Raji (cell line): ENCODE results near the gene ZAP70.
A peak's percentile ranks its signal among the peaks of the same experiment; 100 is the strongest.

Source experiments
- POLR2A ChIP-seq: IDR thresholded peaks from 2 replicates; pipeline ENCODE4 v1.6.1; 2011; ENCODE audit warnings: low read depth, low read length, control low read depth; ENCODE audit not compliant: insufficient read depth

Gene ZAP70

GRCh38 chr2:97711394-97711711 is 2.0 kb upstream of the ZAP70 start:
- TF ChIP-seq POLR2A = no peak

- no peak for TF ChIP-seq POLR2A
These were observed 582 bp upstream of the ZAP70 start for GRCh38 chr2:97712693-97713295.

DNA sequence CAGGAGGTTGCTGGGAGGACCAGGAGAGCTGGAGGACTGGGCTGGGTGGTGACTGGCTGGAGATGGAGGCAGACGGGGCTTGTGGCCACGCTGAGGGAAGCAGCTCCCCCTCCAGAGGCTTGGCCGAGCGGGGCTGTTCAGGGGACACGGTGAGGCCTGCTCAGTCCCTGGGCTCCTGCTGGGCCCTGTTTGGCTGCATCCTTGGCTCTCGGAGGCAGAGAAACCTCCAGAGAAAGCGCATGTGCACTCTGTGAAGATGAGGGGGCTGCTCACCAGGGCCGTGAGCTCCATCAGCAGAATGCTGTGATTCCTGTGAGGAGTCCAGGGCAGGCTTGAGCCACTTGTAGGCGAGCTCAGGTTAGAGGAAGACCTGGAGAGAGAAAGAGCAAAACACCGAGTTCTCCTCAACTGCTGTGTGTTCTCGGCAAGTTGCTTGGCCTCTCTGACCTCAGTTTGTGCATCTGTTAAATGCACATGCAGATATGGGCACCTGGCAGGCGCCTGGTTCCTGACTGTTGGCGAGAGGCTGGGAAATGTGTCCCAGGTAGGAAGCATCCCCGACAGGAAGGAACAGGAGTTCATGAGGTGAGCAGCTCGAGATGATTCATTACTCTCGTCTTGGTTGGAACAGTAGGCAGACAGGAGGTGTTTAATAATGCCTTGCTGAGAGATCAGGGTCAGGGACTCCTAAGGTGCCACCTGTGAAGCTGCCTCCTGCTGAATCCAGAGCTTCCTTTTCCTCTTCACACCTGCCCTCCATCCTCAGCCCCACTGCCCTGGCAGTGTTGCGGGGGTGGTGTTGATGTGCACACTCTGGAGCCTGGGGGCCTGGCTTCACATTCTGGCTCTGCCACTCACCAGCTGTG is 941 bp downstream of the ZAP70 start:
- no peak for TF ChIP-seq POLR2A

DNA sequence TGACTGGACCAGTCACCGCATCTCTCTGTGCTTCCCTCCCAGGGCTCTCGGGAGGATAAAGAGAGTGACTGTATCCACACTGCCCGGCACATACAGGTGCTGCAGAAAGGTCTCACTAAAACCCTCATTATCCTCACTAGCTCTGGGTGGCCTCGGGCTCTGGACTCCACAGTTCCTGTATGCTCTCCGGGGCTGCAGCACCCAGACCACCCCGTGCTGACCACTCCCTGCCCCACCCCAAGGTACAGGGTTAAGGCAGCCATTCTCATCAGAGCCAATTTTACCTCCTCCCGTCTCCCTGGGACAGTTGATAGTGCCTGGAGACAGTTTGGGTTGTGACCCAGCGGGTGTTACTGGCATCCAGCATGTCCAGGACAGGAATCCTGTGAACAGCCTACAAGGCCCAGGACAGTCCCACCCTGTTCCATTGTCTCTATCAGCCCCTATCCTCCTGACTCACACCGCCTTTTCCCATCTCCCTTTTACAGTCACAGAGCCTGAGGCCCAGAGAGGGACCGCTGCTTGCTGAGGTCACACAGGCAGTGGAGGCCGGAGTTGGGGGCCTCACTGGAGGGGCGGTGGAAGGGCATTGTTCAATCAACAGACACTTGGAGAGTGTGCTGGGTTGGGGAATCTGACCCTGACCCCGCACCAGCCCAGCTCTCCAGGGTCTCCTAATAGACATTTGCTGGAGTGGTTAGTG is 1.7 kb downstream of the ZAP70 start:
- no peak for TF ChIP-seq POLR2A

DNA sequence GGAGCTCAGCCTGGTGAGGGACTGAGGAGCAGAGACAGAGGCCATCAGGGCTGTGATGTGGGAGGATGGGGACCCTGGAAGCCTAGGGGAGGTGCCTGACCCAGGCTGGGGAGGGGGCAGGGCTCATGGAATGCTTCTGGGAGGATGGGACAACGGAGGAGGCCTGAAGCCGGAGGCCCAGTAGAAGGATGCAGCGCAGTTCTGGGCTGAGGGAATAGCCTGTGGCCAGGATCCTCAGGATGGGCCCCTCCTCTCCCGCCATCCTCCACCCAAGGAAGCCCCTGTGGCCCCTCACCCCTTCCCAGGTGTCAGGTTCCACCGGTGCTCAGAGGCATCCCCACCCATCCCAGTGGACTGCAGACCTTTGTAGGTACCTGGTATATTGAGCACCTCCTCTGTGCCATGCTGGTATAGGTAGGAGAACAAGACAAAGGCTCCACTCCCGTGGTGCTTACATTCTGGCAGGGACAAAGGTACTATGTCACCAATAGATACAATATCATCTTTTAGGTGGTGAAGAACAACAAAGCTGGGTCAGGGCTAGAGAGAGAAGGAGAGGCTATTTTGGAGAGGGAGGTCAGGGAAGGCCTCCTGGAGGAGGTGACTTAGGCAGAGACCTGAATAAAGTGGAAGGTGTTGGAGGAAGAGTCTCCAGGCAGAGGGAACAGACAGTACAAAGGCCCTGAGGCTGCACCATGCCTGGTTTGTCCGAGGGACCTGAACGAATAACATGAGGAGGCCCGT is 2.7 kb downstream of the ZAP70 start:
- no peak for TF ChIP-seq POLR2A

GRCh38 chr2:97716695-97717612 is 3.6 kb downstream of the ZAP70 start:
- TF ChIP-seq POLR2A = no peak

GRCh38 chr2:97717613-97717995 is 4.2 kb downstream of the ZAP70 start:
- no peak for TF ChIP-seq POLR2A

- peak; percentile 52 for TF ChIP-seq POLR2A
These were observed 4.9 kb downstream of the ZAP70 start for GRCh38 chr2:97718051-97718882.

DNA sequence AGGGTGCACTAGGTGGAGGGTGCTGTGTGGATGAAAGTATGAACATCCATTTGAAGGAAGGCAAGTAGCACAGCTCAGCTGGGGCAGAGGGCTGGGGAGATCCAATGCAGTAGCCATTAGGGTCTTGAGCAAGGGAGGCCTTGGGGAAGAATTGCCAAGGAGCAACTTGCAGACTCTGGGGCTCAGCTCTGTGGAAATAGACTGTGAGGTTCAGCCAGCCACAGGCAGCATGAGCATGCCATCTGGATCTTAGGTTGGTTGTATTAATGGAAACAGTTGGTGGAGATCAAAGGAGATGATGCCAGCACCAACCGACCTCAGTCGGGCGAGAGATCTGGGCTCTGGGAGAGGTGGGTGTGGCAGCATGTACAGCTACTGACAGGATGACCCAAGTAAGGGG is 5.6 kb downstream of the ZAP70 start:
- no peak for TF ChIP-seq POLR2A

- no peak for TF ChIP-seq POLR2A
These were observed 6.2 kb downstream of the ZAP70 start for GRCh38 chr2:97719362-97720155.

DNA sequence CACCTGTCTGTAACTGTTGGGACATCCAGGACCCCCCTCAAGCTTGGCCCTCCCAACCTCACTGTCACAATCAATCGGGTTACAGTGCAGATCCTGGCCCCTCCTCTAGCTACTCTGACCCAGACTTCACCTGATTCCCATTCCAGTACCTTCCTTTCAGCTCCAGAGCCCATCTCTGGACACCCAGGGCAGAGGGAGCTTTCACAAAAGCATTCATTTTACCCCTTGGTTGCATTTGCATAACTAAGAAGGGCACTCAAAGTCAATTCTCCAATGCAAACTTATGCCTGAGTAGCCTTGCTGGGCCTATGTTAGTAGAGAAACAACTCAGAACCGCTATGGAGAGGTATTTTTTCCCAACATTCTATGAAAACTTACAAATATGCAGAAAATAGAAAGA is 7.4 kb downstream of the ZAP70 start:
- TF ChIP-seq POLR2A = no peak

- no peak for TF ChIP-seq POLR2A
These were observed 8.9 kb downstream of the ZAP70 start for GRCh38 chr2:97722227-97722626.

GRCh38 chr2:97723156-97724072 is 10.0 kb downstream of the ZAP70 start:
- no peak for TF ChIP-seq POLR2A
